Mucosa of rectum (tissue), 2 donors: ENCODE data around the gene SMARCAD1.

Experiments
- H3K27ac ChIP-seq, 2 donors: one replicate each; pipeline ENCODE4 v1.7.0; 2013; ENCODE audit warnings: inconsistent platforms in 2 of 2, low read depth in 2 of 2, low read length in 2 of 2
- H3K27me3 ChIP-seq, 2 donors: one replicate each; pipeline ENCODE4 v1.7.0; 2013; ENCODE audit warnings: low read length in 2 of 2; ENCODE audit not compliant: control insufficient read depth in 2 of 2, insufficient read depth in 2 of 2
- H3K36me3 ChIP-seq, 2 donors: one replicate each; pipeline ENCODE4 v1.7.0; 2013; ENCODE audit warnings: low read length in 2 of 2; ENCODE audit not compliant: control insufficient read depth in 2 of 2, insufficient read depth in 2 of 2
- H3K4me1 ChIP-seq, 2 donors: one replicate each; pipeline ENCODE4 v1.7.0; 2013; ENCODE audit warnings: low read length in 2 of 2, mild to moderate bottlenecking in 1 of 2; ENCODE audit not compliant: control insufficient read depth in 2 of 2, insufficient read depth in 2 of 2
- H3K4me3 ChIP-seq, 2 donors: one replicate each; pipeline ENCODE4 v1.7.0; 2013; ENCODE audit warnings: low read length in 2 of 2
- H3K9ac ChIP-seq, 2 donors: one replicate each; pipeline ENCODE4 v1.7.0; 2013; ENCODE audit warnings: low read length in 2 of 2, low read depth in 1 of 2, mild to moderate bottlenecking in 1 of 2
- H3K9me3 ChIP-seq, 2 donors: one replicate each; pipeline ENCODE4 v1.7.0; 2013; ENCODE audit warnings: low read length in 2 of 2; ENCODE audit not compliant: control insufficient read depth in 2 of 2
- donor health status: healthy.
- donor health status: Normal muscosa, but diverticular disease.

SMARCAD1 gene, protein sequence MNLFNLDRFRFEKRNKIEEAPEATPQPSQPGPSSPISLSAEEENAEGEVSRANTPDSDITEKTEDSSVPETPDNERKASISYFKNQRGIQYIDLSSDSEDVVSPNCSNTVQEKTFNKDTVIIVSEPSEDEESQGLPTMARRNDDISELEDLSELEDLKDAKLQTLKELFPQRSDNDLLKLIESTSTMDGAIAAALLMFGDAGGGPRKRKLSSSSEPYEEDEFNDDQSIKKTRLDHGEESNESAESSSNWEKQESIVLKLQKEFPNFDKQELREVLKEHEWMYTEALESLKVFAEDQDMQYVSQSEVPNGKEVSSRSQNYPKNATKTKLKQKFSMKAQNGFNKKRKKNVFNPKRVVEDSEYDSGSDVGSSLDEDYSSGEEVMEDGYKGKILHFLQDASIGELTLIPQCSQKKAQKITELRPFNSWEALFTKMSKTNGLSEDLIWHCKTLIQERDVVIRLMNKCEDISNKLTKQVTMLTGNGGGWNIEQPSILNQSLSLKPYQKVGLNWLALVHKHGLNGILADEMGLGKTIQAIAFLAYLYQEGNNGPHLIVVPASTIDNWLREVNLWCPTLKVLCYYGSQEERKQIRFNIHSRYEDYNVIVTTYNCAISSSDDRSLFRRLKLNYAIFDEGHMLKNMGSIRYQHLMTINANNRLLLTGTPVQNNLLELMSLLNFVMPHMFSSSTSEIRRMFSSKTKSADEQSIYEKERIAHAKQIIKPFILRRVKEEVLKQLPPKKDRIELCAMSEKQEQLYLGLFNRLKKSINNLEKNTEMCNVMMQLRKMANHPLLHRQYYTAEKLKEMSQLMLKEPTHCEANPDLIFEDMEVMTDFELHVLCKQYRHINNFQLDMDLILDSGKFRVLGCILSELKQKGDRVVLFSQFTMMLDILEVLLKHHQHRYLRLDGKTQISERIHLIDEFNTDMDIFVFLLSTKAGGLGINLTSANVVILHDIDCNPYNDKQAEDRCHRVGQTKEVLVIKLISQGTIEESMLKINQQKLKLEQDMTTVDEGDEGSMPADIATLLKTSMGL

DNA sequence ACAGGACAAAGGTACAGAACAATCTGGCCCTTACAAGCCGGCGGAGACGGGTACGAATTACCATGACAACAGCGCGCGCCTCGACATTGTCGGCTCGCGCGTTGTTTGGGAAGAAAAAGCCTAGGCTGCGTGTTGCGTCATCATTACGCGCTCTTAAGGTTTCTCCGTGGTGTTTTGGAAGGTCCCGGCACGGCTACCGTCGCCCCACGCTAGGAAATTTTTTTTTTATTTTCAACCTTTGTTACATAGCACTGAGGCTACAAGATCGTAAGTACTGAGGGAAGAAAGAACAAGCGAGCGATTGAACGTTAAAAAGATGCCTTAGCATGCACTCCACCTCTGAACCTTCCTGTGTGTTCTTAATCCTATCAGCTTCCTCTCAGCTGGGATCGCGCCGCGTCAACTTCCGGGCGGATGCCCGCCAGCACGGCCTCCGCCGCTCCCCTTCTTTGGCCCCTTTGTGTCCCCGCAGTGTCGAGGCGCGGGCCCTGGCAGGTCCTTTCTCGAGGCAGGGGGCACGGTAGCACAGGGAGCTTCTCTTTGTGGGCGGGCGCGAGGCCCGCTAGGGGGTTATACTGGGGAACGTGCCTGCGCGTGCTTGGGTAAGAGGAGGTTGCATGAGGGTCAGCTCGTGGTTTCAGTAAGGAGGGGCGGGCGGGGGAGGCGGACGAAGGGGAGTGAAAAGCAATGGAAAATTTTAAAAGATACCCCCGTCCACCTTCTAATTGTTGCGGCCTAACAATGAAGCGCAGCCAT is at the start of gene SMARCAD1:
Gene SMARCAD1 (plus strand): TSS at position 397 of the 756 bp plus-strand sequence. CDS start 530 bp downstream, outside the sequence.
- peaks cover 8 to 10% of the 10 kb centered on the region in 2 donors for H3K4me1 ChIP-seq
- peak within 1 kb of the TSS; percentile 90 for H3K27ac ChIP-seq
- no peaks in the 10 kb centered on the region for H3K27me3 ChIP-seq
- H3K36me3 ChIP-seq = peaks cover 1 to 11% of the 10 kb centered on the region in 2 donors
- peak within 1 kb of the TSS; percentile 77 to 78 for H3K9ac ChIP-seq
- no peaks in the 10 kb centered on the region for H3K9me3 ChIP-seq
- peak within 1 kb of the TSS; percentile 99 to 100 for H3K4me3 ChIP-seq

DNA sequence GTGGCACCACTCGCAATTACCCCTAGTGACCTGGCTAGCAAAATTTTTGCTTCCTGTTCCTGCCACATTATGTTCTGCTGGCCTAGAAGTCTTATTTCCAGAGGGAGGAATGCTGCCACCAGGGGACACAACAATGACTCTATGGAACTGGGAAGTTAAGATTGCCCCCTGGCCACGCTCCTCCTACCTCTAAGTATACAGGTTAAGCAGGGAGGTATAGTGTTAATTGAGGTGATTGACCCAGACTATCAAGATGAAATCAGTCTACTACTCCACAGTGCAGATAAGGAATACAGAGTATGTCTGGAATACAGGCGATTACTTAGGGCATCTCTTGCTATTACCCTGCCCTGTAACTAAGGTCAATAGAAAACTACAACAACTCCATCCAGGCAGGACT is 48.8 kb upstream of the SMARCAD1 start:
- Histone ChIP-seq H3K9ac (no peak overlapping the region), H3K4me3 (no peak overlapping the region), H3K36me3 (no peaks in the 10 kb centered on the region), H3K9me3 (no peaks in the 10 kb centered on the region), H3K27me3 (no peaks in the 10 kb centered on the region), H3K4me1 (no peaks in the 10 kb centered on the region), H3K27ac (no peak overlapping the region)

DNA sequence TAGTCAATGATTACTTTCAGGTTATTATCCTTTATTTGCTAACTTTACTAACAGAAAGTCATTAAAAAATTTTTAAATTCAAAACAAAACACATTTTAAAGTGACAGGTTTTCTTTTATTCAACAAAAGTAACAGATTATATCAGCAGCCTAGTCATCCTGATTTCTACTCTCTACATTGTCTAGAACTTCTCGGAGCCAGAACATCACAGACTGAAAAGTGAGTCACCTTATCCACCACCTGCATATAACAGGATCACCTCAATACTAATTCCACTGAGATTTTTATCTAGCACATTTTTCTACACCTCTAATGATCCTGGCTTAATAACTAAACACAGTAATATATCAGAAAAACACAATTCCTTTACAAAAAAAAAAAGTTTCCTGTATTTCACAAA is 47.9 kb upstream of the SMARCAD1 start:
- H3K9ac ChIP-seq = no peak overlapping the region
- H3K4me1 ChIP-seq = no peaks in the 10 kb centered on the region
- H3K27me3 ChIP-seq = no peaks in the 10 kb centered on the region
- no peak overlapping the region for H3K27ac ChIP-seq
- H3K4me3 ChIP-seq = no peak overlapping the region
- no peaks in the 10 kb centered on the region for H3K36me3 ChIP-seq
- no peaks in the 10 kb centered on the region for H3K9me3 ChIP-seq

DNA sequence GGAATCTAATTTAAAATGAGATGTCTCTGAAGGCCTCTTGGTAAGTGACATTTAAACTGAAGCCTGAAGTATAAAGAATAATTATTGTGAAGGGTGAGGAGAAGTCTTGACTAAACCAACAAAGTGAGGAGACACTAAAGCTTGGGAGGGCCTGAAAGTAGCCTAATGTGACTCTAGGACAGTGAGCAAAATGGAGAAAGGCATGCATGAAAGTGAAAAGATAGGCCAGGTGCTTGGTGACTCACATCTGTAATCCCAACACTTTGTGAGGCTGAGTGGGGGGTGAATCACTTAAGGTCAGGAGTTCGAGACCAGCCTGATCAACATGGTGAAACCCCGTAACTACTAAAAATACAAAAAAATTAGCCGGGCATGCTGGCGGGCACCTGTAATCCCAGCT is 46.9 kb upstream of the SMARCAD1 start:
- no peaks in the 10 kb centered on the region for H3K9me3 ChIP-seq
- H3K27ac ChIP-seq = no peak overlapping the region
- H3K36me3 ChIP-seq = no peaks in the 10 kb centered on the region
- no peak overlapping the region for H3K9ac ChIP-seq
- no peaks in the 10 kb centered on the region for H3K4me1 ChIP-seq
- H3K4me3 ChIP-seq = no peak overlapping the region
- no peaks in the 10 kb centered on the region for H3K27me3 ChIP-seq

DNA sequence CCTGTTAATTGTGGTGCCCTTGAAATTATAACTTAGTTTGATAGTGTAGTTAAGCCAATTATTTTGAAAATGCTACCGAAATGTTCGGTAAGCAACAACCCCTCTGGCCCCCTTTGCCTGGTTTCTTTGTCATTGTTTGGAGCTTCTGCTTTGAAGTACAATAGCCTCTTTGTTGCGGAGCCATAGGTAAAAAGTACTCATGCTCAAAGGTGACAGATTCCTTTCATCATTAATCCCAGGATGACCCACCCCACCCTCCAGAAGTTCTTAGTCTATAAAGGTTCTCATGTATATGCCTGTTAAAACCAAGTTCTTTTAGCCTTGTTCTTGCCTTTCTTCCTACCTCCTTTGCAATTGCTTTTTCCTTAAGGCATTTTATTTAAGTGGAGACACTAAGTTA is 42.4 kb upstream of the SMARCAD1 start:
- Histone ChIP-seq H3K9ac (no peak overlapping the region), H3K9me3 (no peaks in the 10 kb centered on the region), H3K27me3 (no peaks in the 10 kb centered on the region), H3K36me3 (no peaks in the 10 kb centered on the region), H3K27ac (no peak overlapping the region), H3K4me1 (no peaks in the 10 kb centered on the region), H3K4me3 (no peak overlapping the region)

DNA sequence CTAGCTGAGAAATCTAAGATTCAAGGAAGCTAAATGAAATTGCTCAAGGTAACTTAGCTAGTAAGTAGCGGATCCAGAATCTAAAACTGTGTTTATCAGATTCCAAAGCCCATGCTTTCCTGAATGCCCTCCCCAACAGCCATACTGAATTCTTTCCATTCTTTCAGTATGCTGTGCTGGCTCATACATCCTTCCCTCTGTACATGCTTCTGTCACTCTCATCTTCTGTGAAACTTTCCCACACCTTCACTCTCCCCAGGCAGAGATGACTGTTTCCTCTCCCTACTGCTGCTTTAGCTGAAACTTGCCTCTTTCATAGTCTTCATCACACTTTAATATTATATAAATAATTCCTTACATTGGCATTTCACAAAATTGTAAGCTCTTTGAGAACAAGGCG is 39.3 kb upstream of the SMARCAD1 start:
- no peaks in the 10 kb centered on the region for H3K4me1 ChIP-seq
- H3K27me3 ChIP-seq = no peaks in the 10 kb centered on the region
- no peak overlapping the region for H3K27ac ChIP-seq
- no peak overlapping the region for H3K9ac ChIP-seq
- no peaks in the 10 kb centered on the region for H3K9me3 ChIP-seq
- H3K36me3 ChIP-seq = no peaks in the 10 kb centered on the region
- no peak overlapping the region for H3K4me3 ChIP-seq

DNA sequence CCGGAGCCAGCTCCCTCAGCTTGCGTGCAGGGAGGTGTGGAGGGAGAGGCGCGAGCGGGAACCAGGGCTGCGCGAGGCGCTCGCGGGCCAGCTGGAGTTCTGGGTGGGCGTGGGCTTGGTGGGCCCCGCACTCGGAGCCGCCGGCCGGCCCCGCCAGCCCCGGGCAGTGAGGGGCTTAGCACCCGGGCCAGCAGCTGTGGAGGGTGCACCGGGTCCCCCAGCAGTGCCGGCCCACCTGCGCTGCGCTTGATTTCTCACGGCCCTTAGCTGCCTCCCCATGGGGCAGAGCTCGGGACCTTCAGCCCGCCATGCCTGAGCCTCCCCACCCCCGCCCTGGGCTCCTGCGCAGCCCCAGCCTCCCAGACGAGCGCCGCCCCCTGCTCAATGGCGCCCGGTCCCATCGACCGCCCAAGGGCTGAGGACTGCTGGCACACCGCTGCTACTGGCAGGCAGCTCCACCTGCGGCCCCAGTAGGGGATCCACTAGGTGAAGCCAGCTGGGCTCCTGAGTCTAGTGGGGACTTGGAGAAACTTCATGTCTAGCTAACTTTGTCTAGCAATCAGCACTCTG is 37.8 kb upstream of the SMARCAD1 start:
- no peaks in the 10 kb centered on the region for H3K4me1 ChIP-seq
- H3K4me3 ChIP-seq = no peak overlapping the region
- H3K9me3 ChIP-seq = no peaks in the 10 kb centered on the region
- no peaks in the 10 kb centered on the region for H3K36me3 ChIP-seq
- H3K27me3 ChIP-seq = no peaks in the 10 kb centered on the region
- H3K9ac ChIP-seq = no peak overlapping the region
- H3K27ac ChIP-seq = no peak overlapping the region

DNA sequence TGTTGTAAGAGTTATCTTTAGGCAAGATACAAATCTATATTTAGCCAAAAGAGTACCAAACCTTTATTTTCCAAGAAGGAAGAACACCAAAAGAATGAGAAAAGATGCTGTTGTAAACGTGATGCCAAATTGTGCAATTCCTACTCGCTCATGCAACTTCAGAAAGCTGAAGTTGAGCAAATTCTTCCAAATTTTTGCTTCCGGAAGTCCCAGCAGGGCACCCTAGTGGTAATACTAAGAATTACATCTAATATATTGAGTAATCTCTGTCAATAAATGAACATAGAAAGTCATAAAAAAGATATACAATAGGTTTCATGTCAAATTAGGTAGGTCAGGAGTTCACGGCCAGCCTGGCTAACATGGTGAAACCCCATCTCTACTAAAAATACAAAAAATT is 36.0 kb upstream of the SMARCAD1 start:
- Histone ChIP-seq H3K36me3 (no peaks in the 10 kb centered on the region), H3K27me3 (no peaks in the 10 kb centered on the region), H3K4me3 (no peak overlapping the region), H3K4me1 (no peaks in the 10 kb centered on the region), H3K27ac (no peak overlapping the region), H3K9me3 (no peaks in the 10 kb centered on the region), H3K9ac (no peak overlapping the region)

DNA sequence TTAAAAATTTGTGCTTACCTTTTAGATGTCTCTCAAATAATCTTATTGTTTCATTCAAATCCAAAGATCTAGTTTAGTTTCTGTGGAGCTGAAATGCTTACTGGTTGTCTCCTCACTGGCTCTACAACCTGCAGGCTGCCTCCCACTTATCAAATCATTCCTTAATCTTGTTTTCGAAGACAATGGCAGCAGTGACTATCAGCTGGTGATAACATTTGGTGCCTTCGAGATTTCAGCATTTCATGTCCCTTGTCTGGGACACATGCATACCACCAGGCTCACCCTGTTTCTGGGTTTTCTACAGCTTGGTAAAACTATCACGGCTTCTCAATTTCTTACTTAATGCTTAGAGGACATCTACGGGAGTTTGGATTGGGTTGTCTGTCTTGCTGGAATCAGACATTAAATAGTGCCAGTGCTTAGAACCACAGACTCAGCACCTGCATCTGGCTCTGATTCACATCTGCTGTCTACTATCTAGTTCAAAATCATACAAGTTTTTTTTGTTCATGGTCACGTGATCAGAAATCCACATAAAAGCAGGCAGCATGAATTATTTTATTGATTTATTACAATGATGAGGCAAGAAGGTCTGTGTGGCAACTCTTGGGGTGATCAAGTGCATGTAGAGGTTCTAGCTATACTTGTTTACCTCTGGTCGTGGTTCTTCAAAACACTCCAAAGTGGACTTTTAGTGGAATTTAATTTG is 32.0 kb upstream of the SMARCAD1 start:
- Histone ChIP-seq H3K4me1 (no peaks in the 10 kb centered on the region), H3K9ac (no peak overlapping the region), H3K36me3 (no peaks in the 10 kb centered on the region), H3K4me3 (no peak overlapping the region), H3K27ac (no peak overlapping the region), H3K9me3 (no peaks in the 10 kb centered on the region), H3K27me3 (no peaks in the 10 kb centered on the region)
